GM19351 (cell line): Measurements from ENCODE around the gene EPHA3.

Experiments
- ATAC-seq: cut with Tn5 transposase; IDR thresholded peaks from one replicate; pipeline ENCODE4 v1.9.1; 2021; ENCODE audit warnings: mild to moderate bottlenecking, moderate library complexity; ENCODE audit not compliant: unreplicated experiment

Gene EPHA3

DNA sequence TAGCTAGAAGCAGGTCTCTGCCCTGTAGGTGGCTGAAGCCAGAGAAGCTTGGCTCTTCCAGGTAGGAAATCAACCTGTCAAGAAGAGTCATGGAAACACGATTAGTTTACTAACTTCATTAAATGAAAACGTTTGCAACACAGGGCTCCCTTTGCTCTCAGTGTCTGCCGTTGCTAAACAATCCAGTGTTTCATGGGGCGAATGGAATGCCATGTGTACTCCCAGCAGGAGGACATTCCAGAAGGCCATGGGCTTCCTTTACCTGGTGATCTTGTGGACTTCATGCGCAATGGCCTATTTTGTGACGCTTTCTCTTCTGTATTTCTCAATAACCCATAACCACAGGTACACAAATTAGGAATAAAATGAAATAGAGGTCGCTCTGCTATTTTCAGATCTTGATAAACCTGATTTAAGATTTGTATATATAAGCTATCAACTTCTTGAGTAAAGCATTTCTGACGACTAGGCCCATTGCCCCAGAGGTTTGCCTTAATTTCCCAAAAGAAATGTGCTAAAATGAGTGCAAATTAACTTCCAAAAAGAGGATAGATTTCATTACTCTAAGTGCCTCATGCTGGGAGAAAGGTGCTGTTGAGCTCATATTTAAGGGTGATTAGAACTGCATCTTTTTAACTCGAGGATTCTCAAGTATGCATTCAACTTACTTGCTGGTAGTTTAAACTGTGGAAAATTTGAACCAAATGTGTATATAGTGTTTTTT is 171.0 kb downstream of the EPHA3 start:
- no peak for ATAC-seq

DNA sequence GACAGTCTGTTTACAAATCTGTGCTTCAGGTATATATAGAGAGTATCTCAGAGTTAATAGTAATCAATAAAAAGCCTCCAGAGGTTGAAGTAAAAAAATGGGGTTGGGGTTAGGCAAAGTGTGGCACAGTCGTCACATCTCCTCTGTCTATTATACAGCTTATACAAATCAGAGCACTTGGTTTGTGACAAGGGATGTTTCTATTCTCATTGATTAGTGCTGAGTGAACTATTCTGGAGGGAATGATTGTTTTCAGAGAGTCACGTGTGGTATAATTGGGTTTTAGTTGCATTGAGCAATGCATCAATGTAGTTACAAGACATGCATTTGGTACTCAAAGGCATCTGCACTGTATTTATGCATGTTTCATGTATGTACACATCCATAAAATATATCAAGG is 172.9 kb downstream of the EPHA3 start:
- ATAC-seq = no peak

DNA sequence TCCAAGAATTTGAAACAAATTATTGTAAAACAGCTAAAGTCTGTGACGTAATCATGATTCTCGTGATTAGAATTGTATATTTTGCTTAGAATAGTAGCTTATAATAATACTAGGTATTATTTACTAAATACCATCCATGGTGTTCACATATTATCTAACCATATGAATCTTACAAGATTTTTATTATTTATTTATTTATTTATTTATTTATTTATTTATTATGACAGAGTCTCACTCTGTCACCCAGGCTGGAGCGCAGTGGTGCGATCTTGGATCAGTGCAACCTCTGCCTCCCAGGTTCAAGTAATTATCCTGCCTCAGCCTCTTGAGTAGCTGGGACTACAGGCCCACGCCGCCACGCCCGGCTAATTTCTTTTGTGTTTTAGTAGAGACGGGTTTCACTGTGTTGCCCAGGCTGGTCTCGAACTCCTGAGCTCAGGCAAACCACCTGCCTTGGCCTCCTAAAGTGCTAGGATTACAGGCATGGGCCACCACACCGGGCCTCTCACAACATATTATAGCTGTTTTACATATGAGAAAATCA is 173.5 kb downstream of the EPHA3 start:
- no peak for ATAC-seq

DNA sequence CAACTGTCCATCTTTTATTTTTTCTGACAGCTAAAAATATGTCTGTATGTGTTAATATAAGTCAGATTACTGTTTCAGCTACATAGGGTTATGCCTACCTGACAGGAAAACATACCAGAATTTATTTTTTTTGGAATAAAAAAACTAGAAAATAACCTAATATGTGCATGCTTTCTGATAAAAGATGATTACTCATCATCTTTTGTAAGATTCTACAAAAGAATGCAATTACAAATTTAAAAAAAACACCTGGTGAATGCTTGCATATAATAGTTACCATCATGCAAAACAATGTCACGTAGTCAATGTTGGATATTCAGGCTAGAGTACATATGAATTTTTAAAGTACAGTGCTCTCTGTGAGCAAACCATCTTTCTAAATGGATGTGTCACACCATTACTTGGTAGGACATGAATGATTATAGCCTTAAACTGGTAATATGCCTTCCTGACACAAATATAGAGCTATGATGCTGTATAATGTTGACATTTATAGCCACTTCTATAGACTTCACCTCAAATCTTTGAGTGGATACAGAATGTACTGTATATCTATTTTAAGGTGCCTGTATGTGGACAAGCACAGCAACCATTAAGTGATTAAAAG is 180.6 kb downstream of the EPHA3 start:
- ATAC-seq = no peak

DNA sequence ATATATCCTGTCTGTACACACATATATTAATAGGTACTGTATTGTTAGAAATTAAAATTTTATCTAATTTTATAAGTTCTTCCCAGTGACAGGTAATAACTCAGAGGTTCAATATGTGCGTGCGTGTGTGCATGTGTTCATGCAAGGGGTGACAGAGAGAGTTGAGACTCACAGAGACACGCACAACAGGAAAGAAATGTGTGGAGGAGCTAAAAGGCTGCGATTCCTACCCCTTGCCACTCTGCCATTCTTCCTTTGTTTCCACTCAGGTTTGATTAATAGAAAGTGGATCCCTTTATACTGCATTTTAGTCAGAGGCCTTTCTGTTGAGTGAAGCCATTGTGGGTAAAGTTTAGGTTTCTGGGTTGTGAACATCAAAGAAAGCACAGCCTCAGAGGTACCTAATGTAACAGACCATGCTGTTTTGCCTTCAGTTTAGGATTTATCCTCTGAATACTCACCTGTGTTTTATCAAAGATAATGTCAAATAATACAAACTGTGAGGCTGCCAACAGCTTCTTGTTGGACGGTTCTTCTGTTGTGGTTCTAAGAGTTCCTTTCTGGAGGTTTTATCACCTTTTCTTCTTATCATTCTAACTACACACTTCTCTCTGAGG is 182.3 kb downstream of the EPHA3 start:
- no peak for ATAC-seq

DNA sequence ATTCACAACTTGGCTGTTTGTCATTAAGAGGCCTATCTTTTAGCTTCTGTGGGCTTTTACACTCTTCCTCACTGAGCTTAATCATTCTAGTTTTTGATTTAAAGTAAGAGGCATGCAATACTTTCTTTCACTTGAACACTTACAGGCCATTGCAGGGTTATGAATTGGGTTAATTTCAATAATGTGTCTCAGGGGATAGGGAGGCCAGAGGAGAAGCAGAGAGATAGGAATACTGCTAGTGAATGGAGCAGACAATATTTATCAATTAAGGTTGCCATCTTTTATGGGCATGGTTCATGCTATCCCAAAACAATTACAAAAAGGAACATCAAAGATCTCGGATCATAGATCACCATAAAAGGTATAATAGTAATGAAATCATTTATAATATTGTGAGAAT is 189.8 kb downstream of the EPHA3 start:
- no peak for ATAC-seq

DNA sequence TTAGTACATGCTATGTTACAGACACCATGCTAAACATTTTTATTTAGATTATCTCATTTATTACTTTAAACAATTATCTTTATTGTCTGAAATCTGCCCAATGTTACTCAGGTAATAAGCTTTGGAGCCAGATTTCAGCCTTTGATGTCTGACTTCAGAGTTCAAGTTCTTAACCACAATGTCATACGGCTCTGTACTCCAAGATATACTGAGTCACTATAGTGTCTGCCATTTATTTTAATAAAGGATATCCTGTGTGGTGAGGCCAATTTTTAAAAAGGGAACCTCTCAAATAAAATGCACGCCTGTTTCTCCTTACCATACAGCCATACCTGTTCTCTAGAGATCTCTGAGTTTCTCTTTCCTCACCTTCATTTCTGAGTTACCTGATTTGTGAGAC is 193.1 kb downstream of the EPHA3 start:
- ATAC-seq = no peak

- no peak for ATAC-seq
Measured at GRCh38 chr3:89300981-89301380, 193.6 kb downstream of the EPHA3 start.

- no peak for ATAC-seq
Measured at GRCh38 chr3:89303701-89304100, 196.3 kb downstream of the EPHA3 start.

- no peak for ATAC-seq
Measured at GRCh38 chr3:89306540-89306939, 199.1 kb downstream of the EPHA3 start.

DNA sequence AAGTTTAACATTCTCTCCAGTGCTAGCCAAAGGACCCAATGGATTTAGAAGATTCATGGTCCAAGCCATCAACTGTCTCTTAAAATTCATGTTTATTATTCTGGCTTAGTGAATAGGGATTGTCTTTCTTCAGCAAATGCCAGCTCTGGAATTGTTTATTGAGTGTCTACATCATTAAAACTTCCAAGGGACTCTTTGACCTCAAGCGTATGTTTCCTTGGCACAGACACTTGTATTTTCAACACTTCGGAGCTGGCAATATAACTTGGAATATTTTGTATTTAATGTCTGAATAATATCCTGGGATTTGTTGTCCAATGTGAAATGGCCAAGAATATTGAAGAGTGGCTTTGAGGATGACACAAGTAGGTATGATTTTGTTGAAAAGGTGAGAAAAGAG is 204.2 kb downstream of the EPHA3 start:
- ATAC-seq = no peak

DNA sequence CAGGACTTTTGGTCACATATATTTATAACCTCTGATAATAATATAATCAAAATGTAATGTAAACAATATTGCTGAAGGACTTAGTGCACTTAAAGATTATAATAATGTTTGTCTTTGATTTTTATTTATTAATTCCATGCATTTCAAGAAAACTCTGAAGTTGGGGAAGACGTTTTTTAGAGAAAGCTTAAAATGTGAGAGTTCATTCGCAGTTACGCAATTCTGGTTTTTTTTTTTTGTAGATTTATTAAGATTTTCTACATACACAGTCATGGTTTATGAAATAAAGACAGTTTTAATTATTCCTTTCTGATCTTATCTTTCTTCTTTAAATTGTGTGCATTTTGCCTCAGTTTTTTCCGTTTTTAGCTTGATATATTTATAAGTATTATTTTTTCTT is 204.7 kb downstream of the EPHA3 start:
- no peak for ATAC-seq

- no peak for ATAC-seq
Measured at GRCh38 chr3:89314454-89315098, 207.2 kb downstream of the EPHA3 start.

GRCh38 chr3:89315750-89316470 is 208.5 kb downstream of the EPHA3 start:
- ATAC-seq = no peak

DNA sequence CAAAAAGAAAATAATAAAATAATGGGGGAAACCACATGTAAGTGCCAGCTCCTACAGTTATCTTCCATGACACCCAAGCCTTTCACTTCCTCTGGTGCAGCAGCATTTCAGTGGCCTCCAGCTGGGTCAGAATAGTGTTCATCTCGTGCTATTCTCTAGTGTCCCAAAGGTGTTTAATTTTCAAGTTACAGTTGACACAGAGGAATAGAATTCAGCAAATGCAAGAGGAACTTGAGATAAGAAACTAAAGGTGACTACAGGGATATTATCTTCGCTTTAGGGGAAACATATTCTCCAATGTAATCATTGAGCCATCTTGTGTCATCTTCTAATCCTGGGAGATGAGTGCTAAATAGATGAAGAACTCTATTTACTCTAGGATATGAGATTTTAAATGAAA is 212.8 kb downstream of the EPHA3 start:
- no peak for ATAC-seq

DNA sequence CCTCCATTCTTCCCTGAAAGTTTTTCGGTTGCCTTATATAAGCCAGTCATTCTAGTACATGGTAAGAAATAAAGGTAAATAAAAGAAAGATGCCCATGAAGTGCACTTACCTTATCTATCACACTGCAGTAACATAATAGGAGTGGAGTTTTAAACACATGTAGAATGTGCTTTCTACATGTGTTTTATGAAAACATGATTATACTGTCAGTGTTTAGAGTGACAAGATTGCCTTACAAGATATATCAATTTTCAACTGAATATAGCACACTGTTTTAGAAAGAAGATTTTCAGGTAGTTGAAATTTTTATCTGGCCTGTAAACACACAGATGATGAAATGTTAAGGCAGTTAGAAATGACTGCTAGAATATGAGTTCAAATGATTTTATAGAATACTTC is 219.6 kb downstream of the EPHA3 start:
- no peak for ATAC-seq

DNA sequence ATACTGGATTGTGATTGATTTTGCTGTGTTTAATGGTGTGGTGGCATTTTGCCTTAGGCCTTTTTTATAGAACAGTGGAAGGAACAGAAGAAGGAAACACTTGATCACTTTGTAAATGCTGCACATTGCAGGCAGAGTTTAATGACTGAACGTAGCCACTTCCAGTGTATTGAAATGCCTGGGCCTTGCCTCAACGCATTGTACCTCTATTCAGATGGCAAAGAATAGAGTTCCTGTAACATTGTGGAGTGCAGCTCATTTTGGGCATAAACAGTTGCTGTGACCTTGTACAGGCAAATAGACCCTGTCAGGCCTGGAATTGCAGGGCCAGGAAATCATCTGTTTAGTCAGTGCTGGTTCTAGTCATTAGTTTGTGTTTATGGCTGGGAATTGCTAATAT is 225.0 kb downstream of the EPHA3 start:
- no peak for ATAC-seq

- ATAC-seq = no peak
Measured at GRCh38 chr3:89332793-89333192, 225.4 kb downstream of the EPHA3 start.

GRCh38 chr3:89335693-89336092 is 228.3 kb downstream of the EPHA3 start:
- ATAC-seq = no peak

- no peak for ATAC-seq
Measured at GRCh38 chr3:89340408-89340807, 233.0 kb downstream of the EPHA3 start.

GRCh38 chr3:89344076-89344475 is 236.7 kb downstream of the EPHA3 start:
- ATAC-seq = no peak
